ENCODE results near the gene PTBP3.
"Not testable (repeated sequence)": the region's sequence is repeated elsewhere in the genome, so short reads cannot be mapped to it uniquely, and the experiment has no call there.

Gene PTBP3

DNA sequence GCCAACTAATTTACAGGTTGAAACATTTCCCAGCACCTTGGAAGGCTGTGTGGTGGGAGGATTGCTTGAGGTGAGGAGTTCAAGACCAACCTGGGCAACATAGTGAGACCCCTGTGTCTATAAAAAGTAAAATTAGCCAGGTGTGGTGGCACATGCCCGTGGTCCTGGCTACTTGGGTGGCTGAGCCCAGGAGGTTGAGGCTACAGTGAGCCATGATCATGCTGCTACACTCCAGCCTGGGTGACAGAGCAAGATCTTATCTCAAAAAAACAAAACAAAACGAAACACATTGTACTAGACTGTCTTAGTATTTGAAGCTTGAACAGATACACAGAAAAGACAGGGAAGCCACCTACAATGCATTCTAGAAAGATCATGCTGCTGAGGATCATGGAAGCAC is 43.7 kb upstream of the PTBP3 start:
- FAIRE-seq = no peak
- no peak for DNase-seq (ENCODE audit: insufficient read length)
- TF ChIP-seq TAF1 (IDR thresholded peaks at IDR 0.05; ENCODE audit: borderline replicate concordance, low read depth, low read length) = no peak
- TF ChIP-seq POLR2AphosphoS5 (IDR thresholded peaks at IDR 0.05; ENCODE audit: low read depth, low read length) = no peak
- TF ChIP-seq POLR2A (IDR thresholded peaks at IDR 0.05; ENCODE audit: low read depth, low read length) = no peak

DNA sequence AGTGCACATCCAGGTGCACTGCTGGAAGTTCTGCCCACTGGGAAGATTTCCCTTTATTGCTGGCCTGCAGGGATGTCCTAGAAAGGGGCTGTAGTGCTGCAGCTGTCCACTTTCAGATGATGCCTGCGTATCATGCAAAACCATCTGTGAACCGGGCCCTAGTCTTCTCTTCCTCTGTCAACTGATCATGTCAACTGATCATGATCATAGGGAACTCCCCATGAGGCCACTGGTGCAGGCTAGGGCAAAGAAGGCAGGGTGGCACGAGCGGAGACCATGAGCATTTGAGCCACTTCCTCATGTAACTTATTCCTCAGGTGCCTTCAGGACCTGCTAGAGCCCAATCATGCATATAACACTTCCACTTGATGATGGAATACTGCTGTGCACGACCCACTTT is 41.9 kb upstream of the PTBP3 start:
- DNase-seq (ENCODE audit: insufficient read length) = no peak
- no peak for FAIRE-seq
- TF ChIP-seq POLR2A (IDR thresholded peaks at IDR 0.05; ENCODE audit: low read depth, low read length) = no peak

DNA sequence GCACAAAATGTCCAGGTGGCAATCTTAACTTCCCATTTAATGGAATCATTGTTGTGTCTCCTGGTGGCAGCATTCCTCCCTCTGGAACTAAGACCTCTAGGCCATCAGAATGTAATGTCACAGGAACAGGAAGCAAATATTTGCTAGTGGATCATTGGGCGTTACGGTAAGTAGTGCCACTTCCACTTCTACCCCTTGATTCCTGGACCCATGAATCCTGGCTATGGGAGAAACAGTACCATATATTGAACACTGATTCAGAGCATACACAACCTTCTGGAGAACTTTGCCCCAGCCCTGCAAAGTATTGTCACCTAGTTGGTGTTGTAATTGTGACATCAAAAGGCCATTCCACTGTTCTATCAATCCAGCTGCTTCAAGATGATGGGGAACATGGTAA is 40.8 kb upstream of the PTBP3 start:
- DNase-seq (ENCODE audit: insufficient read length) = not testable (repeated sequence)

DNA sequence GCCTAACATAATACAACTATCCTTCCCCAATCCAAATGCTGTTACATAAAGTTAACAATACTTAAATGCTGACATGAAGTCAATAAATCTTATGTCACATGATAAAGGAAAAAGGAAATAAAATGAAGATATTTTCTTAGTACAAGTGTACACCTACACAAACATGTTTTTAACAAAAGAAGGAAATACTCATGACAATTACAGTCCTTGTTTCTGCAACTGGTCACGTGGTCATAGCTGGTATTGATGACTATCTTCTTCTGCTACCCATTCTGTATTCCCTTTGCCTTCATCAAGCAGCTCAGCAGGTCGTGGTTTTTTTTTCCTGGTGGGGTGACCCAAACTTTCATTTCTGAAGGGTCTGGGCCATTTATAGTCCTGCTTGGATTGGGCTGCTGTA is 40.2 kb upstream of the PTBP3 start:
- not testable (repeated sequence) for DNase-seq (ENCODE audit: insufficient read length); FAIRE-seq

More for the DNA sequence above, 40.8 kb upstream of the PTBP3 start:
- not testable (repeated sequence) for FAIRE-seq

DNA sequence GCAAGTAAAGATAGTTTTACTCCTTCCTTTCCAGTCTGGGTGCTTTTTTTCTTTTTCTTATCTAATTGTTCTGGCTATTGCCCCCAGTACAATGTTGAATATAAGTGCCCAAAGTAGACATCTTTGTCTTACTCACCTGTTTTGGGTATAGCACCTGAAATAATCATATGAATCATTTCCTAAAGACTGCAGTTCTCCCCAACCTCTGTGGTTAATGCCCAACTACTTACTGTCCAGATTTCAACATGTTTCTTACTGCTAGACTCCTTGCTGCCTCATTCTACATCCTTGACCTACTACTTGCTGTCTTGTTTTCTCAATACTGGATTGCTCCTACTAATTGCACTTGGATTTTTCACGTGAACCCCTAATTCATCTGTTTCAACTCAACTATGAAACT is 37.6 kb upstream of the PTBP3 start:
- DNase-seq (ENCODE audit: insufficient read length) (no peak), FAIRE-seq (no peak)
- no peak for TF ChIP-seq POLR2A (IDR thresholded peaks at IDR 0.05; ENCODE audit: low read depth, low read length)
- no peak for TF ChIP-seq TAF1 (IDR thresholded peaks at IDR 0.05; ENCODE audit: borderline replicate concordance, low read depth, low read length)
- TF ChIP-seq POLR2AphosphoS5 (IDR thresholded peaks at IDR 0.05; ENCODE audit: low read depth, low read length) = no peak

DNA sequence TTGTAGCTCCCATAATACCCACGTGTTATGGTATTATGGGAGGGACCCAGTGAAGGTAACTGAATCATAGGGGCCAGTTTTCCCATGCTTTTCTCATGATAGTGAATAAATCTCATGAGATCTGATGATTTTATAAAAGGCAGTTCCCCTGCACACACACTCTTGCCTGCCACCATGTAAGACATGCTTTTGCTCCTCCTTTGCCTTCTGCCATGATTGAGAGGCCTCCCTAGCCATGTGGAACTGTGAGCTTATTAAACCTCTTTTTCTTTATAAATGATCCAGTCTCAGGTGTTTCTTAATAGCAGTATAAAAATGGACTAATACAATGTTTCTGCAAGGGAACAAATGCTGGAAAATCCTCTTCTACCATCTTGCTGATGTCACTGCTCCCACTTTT is 36.4 kb upstream of the PTBP3 start:
- DNase-seq (ENCODE audit: insufficient read length) (no peak), FAIRE-seq (no peak)
- no peak for TF ChIP-seq TAF1 (IDR thresholded peaks at IDR 0.05; ENCODE audit: borderline replicate concordance, low read depth, low read length)
- TF ChIP-seq POLR2AphosphoS5 (IDR thresholded peaks at IDR 0.05; ENCODE audit: low read depth, low read length) = no peak
- TF ChIP-seq POLR2A (IDR thresholded peaks at IDR 0.05; ENCODE audit: low read depth, low read length) = no peak

DNA sequence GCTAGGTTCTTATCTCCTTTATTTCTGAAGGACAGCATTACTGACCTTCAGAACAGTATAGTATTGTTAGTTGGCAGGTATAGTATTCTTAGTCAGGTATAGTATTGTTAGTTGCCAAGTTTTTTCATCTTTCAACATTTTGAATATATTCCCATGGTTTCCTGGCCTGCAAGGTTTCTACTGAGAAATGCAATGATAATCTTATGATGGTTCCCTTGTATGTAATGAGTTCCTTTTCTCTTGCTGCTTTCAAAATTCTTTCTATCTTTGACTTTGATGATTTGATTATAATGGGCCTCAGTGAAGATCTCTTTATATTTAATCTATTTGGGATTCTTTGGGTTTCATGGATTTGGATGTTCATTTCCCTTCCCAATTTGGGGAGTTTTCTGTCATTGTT is 34.0 kb upstream of the PTBP3 start:
- FAIRE-seq (no peak), DNase-seq (ENCODE audit: insufficient read length) (no peak)
- TF ChIP-seq POLR2AphosphoS5 (IDR thresholded peaks at IDR 0.05; ENCODE audit: low read depth, low read length) = no peak
- no peak for TF ChIP-seq POLR2A (IDR thresholded peaks at IDR 0.05; ENCODE audit: low read depth, low read length)
- no peak for TF ChIP-seq TAF1 (IDR thresholded peaks at IDR 0.05; ENCODE audit: borderline replicate concordance, low read depth, low read length)

DNA sequence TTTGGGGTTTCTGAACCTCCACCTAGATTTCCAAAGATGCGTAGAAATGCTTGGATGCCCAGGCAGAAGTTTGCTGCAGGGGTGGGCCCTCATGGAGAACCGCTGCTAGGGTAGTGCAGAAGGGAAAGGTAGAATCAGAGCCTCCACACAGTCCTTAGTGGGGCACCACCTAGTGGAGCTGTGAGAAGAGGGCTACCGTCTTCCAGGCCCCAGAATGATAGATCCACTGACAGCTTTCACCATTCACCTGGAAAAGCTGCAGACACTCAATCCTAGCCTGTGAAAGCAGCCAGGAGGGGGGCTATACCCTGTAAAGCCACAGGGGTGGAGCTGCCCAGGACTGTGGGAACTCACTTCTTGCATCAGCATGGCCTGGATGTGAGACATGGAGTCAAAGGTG is 33.2 kb upstream of the PTBP3 start:
- DNase-seq (ENCODE audit: insufficient read length) (no peak), FAIRE-seq (no peak)
- no peak for TF ChIP-seq TAF1 (IDR thresholded peaks at IDR 0.05; ENCODE audit: borderline replicate concordance, low read depth, low read length)
- no peak for TF ChIP-seq POLR2A (IDR thresholded peaks at IDR 0.05; ENCODE audit: low read depth, low read length)
- no peak for TF ChIP-seq POLR2AphosphoS5 (IDR thresholded peaks at IDR 0.05; ENCODE audit: low read depth, low read length)

DNA sequence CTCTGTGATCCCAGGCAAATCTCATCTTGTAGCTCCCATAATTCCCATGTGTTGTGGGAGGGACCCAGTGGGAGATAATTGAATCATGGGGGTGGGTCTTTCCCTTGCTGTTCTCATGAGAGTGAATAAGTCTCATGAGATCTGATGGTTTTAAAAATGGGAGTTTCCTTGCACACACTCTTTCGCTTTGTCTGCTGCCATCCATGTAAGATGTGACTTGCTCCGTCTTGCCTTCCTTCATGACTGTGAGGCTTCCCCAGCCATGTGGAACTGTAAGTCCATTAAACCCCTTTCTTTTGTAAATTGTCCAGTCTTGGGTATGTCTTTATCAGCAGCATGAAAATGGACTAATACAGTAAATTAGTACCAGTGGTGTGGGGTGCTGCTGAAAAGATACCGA is 31.8 kb upstream of the PTBP3 start:
- DNase-seq (ENCODE audit: insufficient read length); FAIRE-seq: not testable (repeated sequence)

DNA sequence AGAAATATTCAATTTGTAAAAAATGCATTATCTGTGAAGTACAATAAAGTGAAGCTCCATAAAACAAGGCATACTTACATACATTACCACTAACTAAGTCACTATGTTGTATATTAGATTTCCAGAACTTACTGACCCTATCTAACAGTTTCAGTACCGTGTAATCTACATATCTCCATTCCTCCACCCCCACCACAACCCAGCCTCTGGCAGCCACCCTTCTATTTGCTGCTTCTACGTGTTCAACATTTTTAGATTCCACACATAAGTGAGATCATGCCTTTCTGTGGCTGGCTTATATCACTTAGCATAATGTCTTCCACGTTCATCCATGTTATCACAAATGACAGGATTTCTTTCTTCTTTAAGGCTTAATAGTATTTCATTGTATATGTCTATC is 31.3 kb upstream of the PTBP3 start:
- DNase-seq (ENCODE audit: insufficient read length) (no peak), FAIRE-seq (no peak)
- TF ChIP-seq TAF1 (IDR thresholded peaks at IDR 0.05; ENCODE audit: borderline replicate concordance, low read depth, low read length) (no peak), POLR2AphosphoS5 (IDR thresholded peaks at IDR 0.05; ENCODE audit: low read depth, low read length) (no peak), POLR2A (IDR thresholded peaks at IDR 0.05; ENCODE audit: low read depth, low read length) (no peak)

DNA sequence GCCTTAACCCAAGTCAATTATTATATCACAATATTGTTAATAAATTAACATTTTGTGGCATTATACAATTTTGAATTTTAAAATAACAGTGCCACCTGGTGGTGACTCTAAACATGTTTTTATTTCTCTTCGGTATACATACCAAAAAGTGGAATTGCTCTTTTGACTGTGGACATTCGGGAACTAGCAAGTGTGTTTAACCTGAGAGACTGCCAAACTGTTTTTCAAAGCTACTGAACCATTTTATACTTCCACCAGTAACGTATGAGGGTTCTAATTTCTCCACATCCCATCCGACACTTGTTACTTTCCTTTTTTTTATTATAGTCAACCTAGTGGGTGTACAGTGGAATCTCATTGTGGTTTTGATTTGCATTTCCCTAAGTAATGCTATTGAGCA is 28.2 kb upstream of the PTBP3 start:
- FAIRE-seq = no peak
- TF ChIP-seq POLR2A (IDR thresholded peaks at IDR 0.05; ENCODE audit: low read depth, low read length) (no peak), TAF1 (IDR thresholded peaks at IDR 0.05; ENCODE audit: borderline replicate concordance, low read depth, low read length) (no peak), POLR2AphosphoS5 (IDR thresholded peaks at IDR 0.05; ENCODE audit: low read depth, low read length) (no peak)
- no peak for DNase-seq (ENCODE audit: insufficient read length)

DNA sequence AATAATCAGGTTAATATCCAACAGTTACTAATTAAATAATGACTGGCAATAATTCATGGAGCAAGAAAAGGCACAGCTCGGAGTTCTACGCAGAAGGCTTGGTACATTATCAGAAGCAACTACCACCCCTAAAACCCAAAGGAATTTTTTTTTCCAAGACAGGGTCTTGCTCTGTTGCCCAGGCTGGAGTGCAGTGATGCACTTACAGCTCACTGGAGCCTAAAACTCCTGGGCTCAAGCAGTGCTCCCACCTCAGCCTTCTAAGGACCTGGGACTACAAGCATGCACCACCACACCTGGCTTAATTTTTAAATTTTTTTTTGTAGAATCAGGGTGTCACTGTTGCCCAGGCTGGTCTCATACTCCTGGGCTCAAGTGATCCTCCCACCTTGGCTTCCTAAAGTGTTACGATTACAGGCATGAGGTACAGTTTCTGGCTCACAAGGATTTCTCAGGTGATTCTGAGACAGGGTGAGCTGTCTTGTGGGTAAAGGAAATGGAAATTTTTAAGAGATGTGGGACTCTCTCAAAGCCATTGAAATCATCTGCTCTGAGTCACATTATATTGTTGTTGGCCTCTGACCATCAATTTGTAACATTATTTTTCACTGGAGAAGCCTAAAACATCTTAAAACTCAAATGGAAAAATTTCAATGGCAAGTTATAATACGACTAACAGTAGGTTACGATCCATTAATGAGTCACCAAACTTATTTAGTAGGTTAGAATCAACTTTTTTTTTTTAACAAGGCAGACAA is 26.8 kb upstream of the PTBP3 start:
- no peak for DNase-seq (ENCODE audit: insufficient read length)
- FAIRE-seq = no peak
- no peak for TF ChIP-seq TAF1 (IDR thresholded peaks at IDR 0.05; ENCODE audit: borderline replicate concordance, low read depth, low read length)

DNA sequence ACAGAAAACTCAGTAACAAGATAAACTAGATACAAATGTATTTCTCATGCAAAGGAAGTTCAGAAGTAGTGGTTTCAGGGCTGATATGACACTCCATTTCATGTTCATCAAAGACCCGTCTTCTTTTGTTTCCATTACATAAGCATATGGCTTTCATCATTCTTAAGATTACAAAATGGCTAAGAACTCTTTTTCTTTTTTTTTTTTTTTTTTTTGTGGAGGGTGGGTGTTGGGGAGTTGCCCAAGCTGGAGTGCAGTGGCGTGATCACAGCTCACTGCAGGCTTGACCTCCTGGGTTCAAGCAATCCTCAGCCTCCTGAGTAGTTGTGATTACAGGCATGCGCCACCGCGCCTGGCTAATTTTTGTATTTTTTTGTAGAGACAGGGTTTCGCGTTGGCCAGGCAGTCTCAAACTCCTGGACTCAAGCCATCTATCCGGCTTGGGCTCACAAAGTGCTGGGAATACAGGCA is 22.0 kb upstream of the PTBP3 start:
- FAIRE-seq (no peak), DNase-seq (ENCODE audit: insufficient read length) (no peak)
- TF ChIP-seq TAF1 (IDR thresholded peaks at IDR 0.05; ENCODE audit: borderline replicate concordance, low read depth, low read length) = no peak
- no peak for TF ChIP-seq POLR2AphosphoS5 (IDR thresholded peaks at IDR 0.05; ENCODE audit: low read depth, low read length)
- no peak for TF ChIP-seq POLR2A (IDR thresholded peaks at IDR 0.05; ENCODE audit: low read depth, low read length)

Measured in GM12892 (cell line).